IMR-90 (cell line): ENCODE measurements around the gene SLC5A3. TPM values are rescaled to one million over a fixed set of nuclear protein-coding genes. Genes with fewer than 3 reads are reported as not detected.

ENCODE experiments used
- polyA plus RNA-seq, 3 experiments: library from polyadenylated mRNA; depleted of rRNA; stranded (reverse); fragments of >200 nt; gene quantifications; 2 replicates each; pipeline ENCODE4 v1.2.3, GENCODE V29; 2012; ENCODE audit warnings: low replicate concordance in 1 of 3
- total RNA-seq: library from RNA; depleted of rRNA; stranded (reverse); fragments of >200 nt; gene quantifications from 2 replicates; pipeline ENCODE4 v1.2.3, GENCODE V29; 2012; rRNA removed

SLC5A3 gene
- total and polyA plus RNA-seq, 2 of the 4 experiments (the other 2 are of a cell fraction), result 1.8 to 9.9 TPM

Other genes starting within 250 kb of the SLC5A3 start
- gene ATP5PO, start 157.8 kb upstream of the SLC5A3 start, total RNA-seq, result 154 and 237 TPM in 2 replicates
- gene ATP5PO, start 157.8 kb upstream of the SLC5A3 start, polyA plus RNA-seq (2012; rRNA removed), result 220 and 250 TPM in 2 replicates
- 7.5 and 11.9 TPM in 2 replicates for gene MRPS6, start within 50 bp of the SLC5A3 start, total RNA-seq
- 32.8 and 35.1 TPM in 2 replicates for gene MRPS6, start within 50 bp of the SLC5A3 start, polyA plus RNA-seq (2012; rRNA removed)